Measurements from ENCODE around the gene PRRC1. TPM values are rescaled to one million over a fixed set of nuclear protein-coding genes. Genes with fewer than 3 reads are reported as not detected.
A peak's percentile ranks its signal among the peaks of the same experiment; 100 is the strongest.

PRRC1 gene
- total RNA-seq, 1 experiment from 2014 or later = 53.2 TPM

GRCh38 chr5:127602481-127602880, 85.0 kb downstream of the PRRC1 start:
- Histone ChIP-seq H2AFZ (ENCODE audit: low read depth, low read length, poor library complexity, severe bottlenecking) (no peak overlapping the region), H3K4me3 (replicated peaks in 1 of 2; ENCODE audit: low read depth in 1 of 2, low read length in 2 of 2) (no peak overlapping the region), H3K79me2 (ENCODE audit: insufficient read depth, low read length) (no peaks in the 10 kb centered on the region), H3K4me1 (ENCODE audit: control insufficient read depth in 1 of 2, insufficient read depth in 2 of 2, low read length in 2 of 2) (no peaks in the 10 kb centered on the region), H4K20me1 (ENCODE audit: insufficient read depth) (no peaks in the 10 kb centered on the region), H3K27me3 (ENCODE audit: insufficient read depth, low read length) (no peaks in the 10 kb centered on the region), H3K9me2 (ENCODE audit: insufficient read depth) (no peaks in the 10 kb centered on the region), H3K4me2 (ENCODE audit: low read length) (no peak overlapping the region), H3K9ac (ENCODE audit: low read length) (no peak overlapping the region), H3K9me3 (ENCODE audit: control insufficient read depth in 1 of 2, insufficient read depth in 1 of 2, low read depth in 1 of 2, low read length in 2 of 2) (no peaks in the 10 kb centered on the region), H3K27ac (ENCODE audit: low read depth, low read length) (no peak overlapping the region), H3K36me3 (ENCODE audit: control insufficient read depth in 1 of 2, insufficient read depth in 2 of 2, low read length in 2 of 2) (no peaks in the 10 kb centered on the region)
- BruUV-seq (replicated peaks) = no TSS peak
- CTCF ChIA-PET = no interaction called here
- no peak for DNase-seq (ENCODE audit: low read depth, low spot score)
- RAD21 ChIA-PET (ENCODE audit: low non-redundant PET in 1 of 2, low total read pairs in 2 of 2, uncharacterized antibody in 2 of 2, unreplicated experiment in 2 of 2) = no interaction called here
- ATAC-seq = peak; percentile 71
- intact Hi-C loops (cut with micrococcal nuclease) = no loop called here
- POLR2A ChIA-PET = no interaction called here
- TF ChIP-seq YY1 (IDR thresholded peaks at IDR 0.05; ENCODE audit: extremely low read depth, insufficient replicate concordance, low read depth, low read length) (no peak), CTCF (IDR thresholded peaks at IDR 0.05 in 2 of 3, conservative IDR thresholded peaks at IDR 0.05 in 1 of 3; ENCODE audit: borderline replicate concordance in 1 of 3, insufficient read depth in 1 of 3, low read depth in 2 of 3, low read length in 2 of 3) (peak in 1 of 3 experiments; percentile 8; a peak in 1 of 6 replicates)

- ChIA-PET RAD21 (ENCODE audit: low non-redundant PET in 1 of 2, low total read pairs in 2 of 2, uncharacterized antibody in 2 of 2, unreplicated experiment in 2 of 2) (no interaction called here), POLR2A (no interaction called here), CTCF (no interaction called here)
- TF ChIP-seq POLR2AphosphoS5 (IDR thresholded peaks at IDR 0.05; ENCODE audit: low read depth, low read length) (no peak), EZH2phosphoT487 (IDR thresholded peaks at IDR 0.05; ENCODE audit: borderline replicate concordance) (no peak), JUND (IDR thresholded peaks at IDR 0.05) (no peak), SP1 (IDR thresholded peaks at IDR 0.05; ENCODE audit: low read depth) (no peak), CEBPB (IDR thresholded peaks at IDR 0.05; ENCODE audit: low read depth) (no peak), SRF (IDR thresholded peaks at IDR 0.05; ENCODE audit: low read depth) (no peak)
- BruUV-seq (replicated peaks) = no TSS peak
- Histone ChIP-seq H2AFZ (ENCODE audit: low read depth, low read length, poor library complexity, severe bottlenecking) (no peak overlapping the region), H3K9me3 (ENCODE audit: control insufficient read depth in 1 of 2, insufficient read depth in 1 of 2, low read depth in 1 of 2, low read length in 2 of 2) (no peaks in the 10 kb centered on the region), H3K4me3 (replicated peaks in 1 of 2; ENCODE audit: low read depth in 1 of 2, low read length in 2 of 2) (no peak overlapping the region), H3K4me1 (ENCODE audit: control insufficient read depth in 1 of 2, insufficient read depth in 2 of 2, low read length in 2 of 2) (no peaks in the 10 kb centered on the region), H3K79me2 (ENCODE audit: insufficient read depth, low read length) (no peaks in the 10 kb centered on the region), H3K4me2 (ENCODE audit: low read length) (no peak overlapping the region), H3K36me3 (ENCODE audit: control insufficient read depth in 1 of 2, insufficient read depth in 2 of 2, low read length in 2 of 2) (no peaks in the 10 kb centered on the region), H3K27ac (ENCODE audit: low read depth, low read length) (no peak overlapping the region), H3K9ac (ENCODE audit: low read length) (no peak overlapping the region), H3K9me2 (ENCODE audit: insufficient read depth) (no peaks in the 10 kb centered on the region), H3K27me3 (ENCODE audit: insufficient read depth, low read length) (no peaks in the 10 kb centered on the region), H4K20me1 (ENCODE audit: insufficient read depth) (no peaks in the 10 kb centered on the region)
- intact Hi-C loops (cut with micrococcal nuclease) = no loop called here
- no peak for DNase-seq (ENCODE audit: low read depth, low spot score)
- no peak for ATAC-seq
Observed at GRCh38 chr5:127602896-127603844, 85.7 kb downstream of the PRRC1 start.

Data from HCT116 (cell line).